Measurements from ENCODE around the gene PARD3.

Gene PARD3

DNA sequence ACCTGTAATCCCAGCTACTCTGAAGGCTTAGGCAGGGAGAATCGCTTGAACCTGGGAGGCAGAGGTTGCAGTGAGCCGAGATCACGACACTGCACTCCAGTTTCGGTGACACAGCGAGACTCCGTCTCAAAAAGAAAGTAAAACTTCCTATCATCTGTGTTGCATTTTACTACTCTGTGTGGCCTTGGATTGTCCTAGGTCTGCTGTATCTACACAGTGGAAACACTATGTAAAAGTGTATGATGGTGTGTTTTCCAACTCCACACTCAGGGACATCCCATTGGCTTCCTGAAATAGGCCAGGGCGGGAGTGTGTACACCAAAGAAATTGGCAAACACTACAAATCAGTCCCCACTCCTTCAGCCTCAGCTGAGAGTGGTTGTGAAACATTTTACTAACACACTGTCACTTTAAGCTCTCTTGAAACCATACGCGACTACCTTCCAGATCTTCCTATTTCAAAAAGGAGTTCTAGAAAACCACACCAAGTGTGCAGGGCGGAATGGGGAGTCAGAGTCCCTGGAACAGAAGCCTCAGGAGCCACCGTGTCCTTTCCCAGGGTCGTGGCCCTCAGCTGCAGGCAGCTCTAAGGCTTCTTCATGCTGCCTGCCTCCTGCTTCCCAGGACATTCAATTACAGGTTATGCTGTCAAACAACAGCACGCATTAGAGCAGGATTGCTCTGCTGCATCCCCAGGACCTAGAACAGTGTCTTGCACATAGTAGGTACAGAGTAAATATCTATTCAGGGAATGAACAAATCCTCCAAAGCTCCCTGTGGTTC is 275.4 kb downstream of the PARD3 start:
- DNase-seq (ENCODE audit: low read depth in 2 of 2): peak in 1 of 2 experiments; percentile 24

GRCh38 chr10:34538281-34538829 is 276.7 kb downstream of the PARD3 start:
- no peak for DNase-seq (ENCODE audit: low read depth in 2 of 2)

DNA sequence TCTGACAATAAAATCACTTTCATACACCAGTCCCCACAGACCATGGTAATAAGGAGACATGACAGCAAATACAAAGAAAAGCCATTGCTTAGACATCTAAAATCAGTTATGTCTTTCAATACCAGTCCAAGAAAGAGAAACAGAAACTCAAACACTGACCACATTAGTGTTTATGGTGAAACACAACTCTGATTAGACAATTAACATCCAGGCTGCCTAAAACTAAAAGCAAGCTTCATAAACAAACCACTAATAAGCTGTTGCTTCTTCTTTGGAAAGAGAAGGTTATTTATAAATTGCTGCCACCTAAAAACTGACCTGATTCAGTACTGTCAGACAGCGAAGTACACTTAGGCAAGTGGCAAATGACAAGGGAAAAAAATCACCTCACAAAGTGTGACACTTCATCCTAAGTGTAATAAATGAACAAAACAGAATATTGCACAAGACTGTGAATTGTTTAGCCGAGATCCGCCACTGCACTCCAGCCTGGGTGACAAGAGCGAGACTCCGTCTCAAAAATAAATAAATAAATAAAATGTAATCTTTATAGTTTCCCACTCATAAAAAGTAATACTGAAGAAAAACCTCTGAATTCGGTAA is 277.4 kb downstream of the PARD3 start:
- no peak for DNase-seq (ENCODE audit: low read depth in 2 of 2)

- no peak for DNase-seq (ENCODE audit: low read depth in 2 of 2)
Measured at GRCh38 chr10:34535872-34536271, 279.2 kb downstream of the PARD3 start.

- DNase-seq (ENCODE audit: low read depth in 2 of 2): no peak
Measured at GRCh38 chr10:34530778-34531177, 284.3 kb downstream of the PARD3 start.

DNA sequence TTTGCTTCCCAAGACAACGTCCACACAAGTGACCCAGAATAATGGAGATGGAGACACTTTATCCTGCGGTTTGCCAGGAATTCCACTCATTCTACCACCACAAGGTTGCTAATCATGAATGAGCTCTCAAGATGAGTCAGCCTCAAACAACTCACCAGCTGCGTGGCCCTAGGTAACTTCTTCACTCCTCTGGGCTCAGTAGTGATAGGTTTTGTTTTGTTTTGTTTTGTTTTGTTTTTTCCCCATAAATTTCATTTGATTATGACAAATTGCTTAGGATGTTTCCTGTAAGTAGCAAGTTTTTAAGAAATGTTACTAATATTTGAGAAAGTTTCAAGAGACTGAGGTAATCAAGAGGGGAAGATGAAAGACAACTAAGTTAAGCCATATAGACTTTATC is 286.8 kb downstream of the PARD3 start:
- peak; percentile 75 to 80 for DNase-seq (ENCODE audit: low read depth in 2 of 2)

- DNase-seq (ENCODE audit: low read depth in 2 of 2): peak; percentile 89 to 91
Measured at GRCh38 chr10:34526758-34527730, 288.1 kb downstream of the PARD3 start.

DNA sequence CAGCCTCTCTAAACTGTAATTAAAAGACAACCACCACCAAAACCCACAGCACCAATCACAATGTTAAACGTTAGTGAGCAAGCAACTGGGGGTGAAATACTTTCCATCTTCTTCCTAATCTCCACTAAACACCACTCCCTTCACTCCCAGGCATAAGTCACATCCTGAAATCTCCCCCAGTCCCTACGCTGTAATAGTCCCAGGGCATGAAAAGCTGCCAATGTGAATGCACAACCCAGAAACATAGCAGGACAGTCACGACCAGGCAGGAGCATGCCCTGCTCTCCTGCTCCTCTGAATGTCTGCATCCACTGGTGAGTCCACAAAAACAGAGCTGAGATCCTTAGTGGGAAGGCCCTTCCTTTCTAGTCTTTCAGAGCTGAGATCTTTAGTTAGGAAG is 288.9 kb downstream of the PARD3 start:
- DNase-seq (ENCODE audit: low read depth in 2 of 2): no peak

DNA sequence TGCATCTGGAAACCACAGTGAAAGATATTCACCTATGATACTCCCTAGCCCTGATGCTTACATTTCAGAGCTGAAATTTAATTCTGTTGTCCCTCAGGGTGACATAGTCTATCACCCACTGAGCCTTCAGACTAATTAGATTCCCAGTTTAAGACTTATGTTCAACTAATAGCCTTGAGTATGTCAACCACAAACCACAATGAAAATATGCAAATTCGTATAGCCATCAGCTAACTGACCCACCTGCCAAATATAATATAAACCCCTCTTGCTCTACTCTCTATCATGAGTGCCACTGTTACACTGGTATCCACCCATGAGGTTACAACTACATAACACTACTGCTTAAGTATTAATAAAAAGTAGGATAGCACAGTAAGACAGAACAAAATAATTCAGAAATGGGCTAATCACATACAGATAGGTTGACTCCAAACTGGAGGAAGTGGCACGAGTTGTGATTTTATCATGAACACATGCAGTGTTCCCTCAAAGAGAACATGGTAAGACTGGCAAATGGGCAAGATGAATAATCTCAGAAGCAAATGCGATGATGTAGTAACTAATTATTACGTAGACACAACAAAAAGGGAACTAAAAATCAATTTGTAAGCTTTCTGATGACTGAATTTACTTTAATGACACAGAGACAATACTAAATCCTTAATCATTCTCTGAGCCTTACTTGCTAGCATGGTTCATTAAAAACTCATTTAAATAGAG is 290.6 kb downstream of the PARD3 start:
- DNase-seq (ENCODE audit: low read depth in 2 of 2): no peak

- no peak for DNase-seq (ENCODE audit: low read depth in 2 of 2)
Measured at GRCh38 chr10:34523017-34523767, 291.9 kb downstream of the PARD3 start.

- no peak for DNase-seq (ENCODE audit: low read depth in 2 of 2)
Measured at GRCh38 chr10:34522546-34522945, 292.6 kb downstream of the PARD3 start.

- no peak for DNase-seq (ENCODE audit: low read depth in 2 of 2)
Measured at GRCh38 chr10:34520510-34520909, 294.6 kb downstream of the PARD3 start.

- DNase-seq (ENCODE audit: low read depth in 2 of 2): no peak
Measured at GRCh38 chr10:34520084-34520483, 295.0 kb downstream of the PARD3 start.

- no peak for DNase-seq (ENCODE audit: low read depth in 2 of 2)
Measured at GRCh38 chr10:34514290-34514689, 300.8 kb downstream of the PARD3 start.

- no peak for DNase-seq (ENCODE audit: low read depth in 2 of 2)
Measured at GRCh38 chr10:34513636-34514035, 301.5 kb downstream of the PARD3 start.

DNA sequence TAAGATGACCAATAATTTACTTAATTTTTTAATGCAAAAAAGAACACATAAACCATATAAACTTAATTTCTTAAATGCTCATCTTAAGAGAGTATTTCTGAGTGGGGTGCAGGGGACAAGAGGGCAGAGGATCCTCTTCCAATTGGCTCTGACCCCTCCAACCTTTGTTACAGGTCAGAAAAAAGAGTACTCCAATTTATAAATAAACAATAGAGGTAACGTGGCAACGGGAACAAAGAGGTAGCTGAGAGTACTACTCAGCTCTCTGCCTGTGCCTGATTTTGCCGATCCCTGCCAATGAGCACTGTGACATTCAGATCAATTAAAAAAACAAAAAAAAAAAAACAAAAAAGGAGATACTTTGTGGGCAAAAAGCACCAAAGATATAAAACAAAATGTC is 307.9 kb downstream of the PARD3 start:
- DNase-seq (ENCODE audit: low read depth in 2 of 2): no peak

GRCh38 chr10:34506786-34507185 is 308.3 kb downstream of the PARD3 start:
- DNase-seq (ENCODE audit: low read depth in 2 of 2): no peak

GRCh38 chr10:34505338-34505737 is 309.8 kb downstream of the PARD3 start:
- DNase-seq (ENCODE audit: low read depth in 2 of 2): no peak

DNA sequence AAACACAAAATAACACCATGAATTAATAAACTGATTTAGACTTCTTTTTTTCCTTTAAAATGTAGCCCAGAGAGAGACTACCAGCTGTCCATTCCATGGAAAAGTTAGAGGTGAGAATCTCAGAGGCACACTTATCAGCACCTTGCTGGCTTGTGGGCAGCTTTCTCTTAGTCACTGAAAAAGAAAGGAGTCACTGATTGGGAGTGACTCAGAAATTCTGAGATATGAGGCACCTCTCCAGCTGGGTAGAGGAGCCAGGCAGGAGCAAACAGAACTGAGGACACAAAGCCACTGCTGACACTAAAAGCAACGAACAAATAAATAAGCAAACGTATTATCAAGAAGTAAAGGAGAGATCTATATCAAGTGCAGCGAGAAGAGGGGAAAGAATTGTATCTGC is 310.6 kb downstream of the PARD3 start:
- DNase-seq (ENCODE audit: low read depth in 2 of 2): no peak

GRCh38 chr10:34503704-34504103 is 311.4 kb downstream of the PARD3 start:
- no peak for DNase-seq (ENCODE audit: low read depth in 2 of 2)

All from fibroblast of skin of left biceps (primary cell).